ENCODE measurements around the gene TAF4.
"Not testable (repeated sequence)": the region's sequence is repeated elsewhere in the genome, so short reads cannot be mapped to it uniquely, and the experiment has no call there.

Gene TAF4

GRCh38 chr20:61993058-61993457, 72.6 kb downstream of the TAF4 start:
- no peak overlapping the region for H3K4me3 ChIP-seq (ENCODE audit: low read depth, low read length)
- TF ChIP-seq CTCF (IDR thresholded peaks at IDR 0.05; ENCODE audit: insufficient read depth, low read depth, low read length, missing control alignments) = no peak
- DNase-seq (ENCODE audit: low read depth) = no peak

GRCh38 chr20:61991476-61991875, 74.2 kb downstream of the TAF4 start:
- H3K4me3 ChIP-seq (ENCODE audit: low read depth, low read length) = no peak overlapping the region
- DNase-seq (ENCODE audit: low read depth) = no peak
- no peak for TF ChIP-seq CTCF (IDR thresholded peaks at IDR 0.05; ENCODE audit: insufficient read depth, low read depth, low read length, missing control alignments)

- no peak overlapping the region for H3K4me3 ChIP-seq (ENCODE audit: low read depth, low read length)
- no peak for TF ChIP-seq CTCF (IDR thresholded peaks at IDR 0.05; ENCODE audit: insufficient read depth, low read depth, low read length, missing control alignments)
- DNase-seq (ENCODE audit: low read depth) = no peak
Measured at GRCh38 chr20:61990484-61990883, 75.2 kb downstream of the TAF4 start.

DNA sequence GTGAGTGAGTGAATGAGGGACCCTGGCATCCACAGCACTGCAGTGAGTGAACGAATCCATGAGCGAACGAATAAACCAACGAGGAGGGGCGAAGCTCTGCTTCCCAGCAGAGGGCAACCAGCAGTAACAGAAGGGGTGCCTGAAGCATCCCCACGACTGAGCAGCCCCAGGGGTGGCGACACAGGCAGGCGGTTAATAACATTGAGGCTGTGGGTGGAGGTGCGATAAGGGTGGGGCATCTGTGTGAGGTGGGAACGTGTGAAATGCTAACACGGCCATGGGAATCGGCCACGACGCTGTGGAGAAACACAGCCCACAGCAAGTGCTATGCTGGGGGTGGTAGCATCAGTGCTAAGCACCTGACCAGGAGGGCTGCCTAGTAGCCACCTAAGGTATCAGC, 75.9 kb downstream of the TAF4 start:
- H3K4me3 ChIP-seq (ENCODE audit: low read depth, low read length) = no peak overlapping the region
- DNase-seq (ENCODE audit: low read depth) = no peak
- TF ChIP-seq CTCF (IDR thresholded peaks at IDR 0.05; ENCODE audit: insufficient read depth, low read depth, low read length, missing control alignments) = no peak

DNA sequence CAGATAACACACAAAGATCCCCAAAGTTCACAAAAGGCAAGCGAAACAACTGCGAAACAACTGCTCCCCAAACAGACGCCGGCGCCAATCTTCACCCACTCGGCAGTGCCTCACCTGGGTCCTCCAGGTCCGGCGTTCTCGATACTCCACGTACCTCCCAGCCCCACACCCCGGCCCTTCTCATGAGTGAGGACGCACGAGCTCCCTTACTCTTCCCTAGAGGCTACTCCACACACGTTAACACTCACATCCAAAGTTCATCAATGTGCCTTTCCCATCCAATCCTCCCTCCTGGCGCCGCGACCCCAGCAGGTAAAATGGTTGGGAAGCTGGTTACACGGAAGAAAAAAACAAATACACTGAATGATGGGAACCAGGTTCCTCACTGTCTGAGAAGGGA, 77.0 kb downstream of the TAF4 start:
- H3K4me3 ChIP-seq (ENCODE audit: low read depth, low read length) = no peak overlapping the region
- TF ChIP-seq CTCF (IDR thresholded peaks at IDR 0.05; ENCODE audit: insufficient read depth, low read depth, low read length, missing control alignments) = no peak
- no peak for DNase-seq (ENCODE audit: low read depth)

- H3K4me3 ChIP-seq (ENCODE audit: low read depth, low read length) = no peak overlapping the region
- no peak for DNase-seq (ENCODE audit: low read depth)
- TF ChIP-seq CTCF (IDR thresholded peaks at IDR 0.05; ENCODE audit: insufficient read depth, low read depth, low read length, missing control alignments) = no peak
Measured at GRCh38 chr20:61986762-61987321, 78.8 kb downstream of the TAF4 start.

DNA sequence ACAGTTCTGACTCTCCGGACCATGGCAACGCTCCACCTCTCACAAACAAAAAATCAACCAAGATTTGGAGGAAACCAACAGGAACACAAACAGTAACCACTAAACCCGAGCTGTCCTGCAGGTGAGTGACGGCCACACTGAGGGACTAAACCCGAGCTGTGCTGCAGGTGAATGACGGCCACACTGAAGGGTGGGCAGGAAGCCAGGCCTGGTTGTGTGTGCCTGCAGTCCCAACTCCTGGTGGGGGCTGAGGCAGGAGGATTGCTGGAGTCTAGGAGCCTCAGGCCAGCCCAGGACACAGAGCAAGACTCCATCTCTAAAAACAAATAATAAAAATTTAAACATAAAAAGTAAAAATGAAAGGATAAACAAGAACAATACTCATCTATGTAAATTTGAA, 80.6 kb downstream of the TAF4 start:
- no peak for DNase-seq (ENCODE audit: low read depth)
- H3K4me3 ChIP-seq (ENCODE audit: low read depth, low read length) = no peak overlapping the region
- TF ChIP-seq CTCF (IDR thresholded peaks at IDR 0.05; ENCODE audit: insufficient read depth, low read depth, low read length, missing control alignments) = no peak

- not testable (repeated sequence) for H3K4me3 ChIP-seq (ENCODE audit: low read depth, low read length); DNase-seq (ENCODE audit: low read depth)
Measured at GRCh38 chr20:61984431-61984830, 81.2 kb downstream of the TAF4 start.

All from GM12865 (cell line).